ENCODE measurements around the gene CWH43. TPM values are rescaled to one million over a fixed set of nuclear protein-coding genes. Genes with fewer than 3 reads are reported as not detected.
"Not testable (repeated sequence)": the region's sequence is repeated elsewhere in the genome, so short reads cannot be mapped to it uniquely, and the experiment has no call there.

Gene CWH43
- total and polyA plus RNA-seq, 7 experiments from 2014 or later = not detected

GRCh38 chr4:49097505-49097904 lies 111.4 kb downstream of the CWH43 start:
- H3K4me3 ChIP-seq (ENCODE audit: low read length); CTCF ChIA-PET; DNase-seq; H3K4me1 ChIP-seq (ENCODE audit: control insufficient read depth in 2 of 2, insufficient read depth in 2 of 2, low read length in 2 of 2); H3K4me3 Mint-ChIP-seq; H3K27ac Mint-ChIP-seq; H3K36me3 ChIP-seq (ENCODE audit: control insufficient read depth in 2 of 3, insufficient read depth in 3 of 3, low read length in 3 of 3); H3K27me3 Mint-ChIP-seq; H3K27me3 ChIP-seq (ENCODE audit: control insufficient read depth in 2 of 2, insufficient read depth in 2 of 2, low read length in 2 of 2); intact Hi-C loops (cut with micrococcal nuclease); H3K27ac ChIP-seq (ENCODE audit: low read depth, low read length); POLR2A ChIA-PET; ATAC-seq: not testable (repeated sequence)
- H3K36me3 Mint-ChIP-seq = peaks cover 47 to 59% (median 58%) of the 10 kb centered on the region in 5 donors
- H3K9me3 ChIP-seq (ENCODE audit: control insufficient read depth in 2 of 3, low read length in 3 of 3) = peaks cover 0 to 39% (median 10%) of the 10 kb centered on the region in 3 experiments
- H3K4me1 Mint-ChIP-seq = peaks cover 0 to 53% (median 0%) of the 10 kb centered on the region in 7 donors
- H3K9me3 Mint-ChIP-seq = peaks cover 25 to 70% (median 58%) of the 10 kb centered on the region in 11 donors

DNA sequence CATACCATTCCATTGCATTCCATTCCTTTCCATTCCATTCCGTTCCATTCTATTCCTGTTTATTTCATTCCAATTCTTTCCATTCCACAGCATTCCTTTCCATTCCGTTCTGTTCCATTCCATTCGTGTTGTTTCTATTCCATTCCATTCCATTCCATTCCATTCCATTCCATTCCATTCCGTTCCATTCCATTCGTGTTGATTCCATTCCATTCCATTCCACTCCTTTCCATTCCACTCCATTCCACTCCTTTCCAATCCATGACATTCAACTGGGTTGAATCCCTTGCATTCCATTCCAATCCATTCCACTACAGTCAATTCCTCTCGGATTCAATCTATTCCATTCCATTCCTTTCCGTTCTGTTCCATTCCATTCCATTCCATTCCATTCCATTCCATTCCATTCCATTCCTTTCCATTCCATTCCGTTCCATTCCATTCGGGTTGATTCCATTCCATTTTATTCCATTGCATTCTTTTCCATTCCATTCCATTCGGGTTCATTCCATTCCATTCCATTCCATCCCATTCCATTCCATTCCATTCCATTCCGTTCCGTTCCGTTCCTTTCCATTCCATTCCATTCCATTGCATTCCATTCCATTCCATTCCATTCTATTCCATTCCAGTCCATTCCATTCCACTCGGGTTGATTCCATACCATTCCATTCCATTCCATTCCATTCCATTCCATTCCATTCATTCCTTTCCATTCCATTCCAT lies 112.1 kb downstream of the CWH43 start:
- H3K27me3 ChIP-seq (ENCODE audit: control insufficient read depth in 2 of 2, insufficient read depth in 2 of 2, low read length in 2 of 2); intact Hi-C loops (cut with micrococcal nuclease); CTCF ChIA-PET; H3K4me3 ChIP-seq (ENCODE audit: low read length); DNase-seq; POLR2A ChIA-PET; H3K27ac ChIP-seq (ENCODE audit: low read depth, low read length); H3K4me1 ChIP-seq (ENCODE audit: control insufficient read depth in 2 of 2, insufficient read depth in 2 of 2, low read length in 2 of 2); H3K27me3 Mint-ChIP-seq; H3K36me3 ChIP-seq (ENCODE audit: control insufficient read depth in 2 of 3, insufficient read depth in 3 of 3, low read length in 3 of 3): not testable (repeated sequence)
- peaks cover 21 to 71% (median 61%) of the 10 kb centered on the region in 11 donors for H3K9me3 Mint-ChIP-seq
- peak; percentile 16 for ATAC-seq
- H3K4me3 Mint-ChIP-seq = peak overlapping the region in 1 of 10 donors; percentile 0
- H3K9me3 ChIP-seq (ENCODE audit: control insufficient read depth in 2 of 3, low read length in 3 of 3) = peaks cover 0 to 34% (median 10%) of the 10 kb centered on the region in 3 experiments
- H3K27ac Mint-ChIP-seq = peak overlapping the region in 1 of 9 donors; percentile 1
- peaks cover 45 to 61% (median 60%) of the 10 kb centered on the region in 5 donors for H3K36me3 Mint-ChIP-seq
- H3K4me1 Mint-ChIP-seq = peaks cover 0 to 51% (median 0%) of the 10 kb centered on the region in 7 donors

DNA sequence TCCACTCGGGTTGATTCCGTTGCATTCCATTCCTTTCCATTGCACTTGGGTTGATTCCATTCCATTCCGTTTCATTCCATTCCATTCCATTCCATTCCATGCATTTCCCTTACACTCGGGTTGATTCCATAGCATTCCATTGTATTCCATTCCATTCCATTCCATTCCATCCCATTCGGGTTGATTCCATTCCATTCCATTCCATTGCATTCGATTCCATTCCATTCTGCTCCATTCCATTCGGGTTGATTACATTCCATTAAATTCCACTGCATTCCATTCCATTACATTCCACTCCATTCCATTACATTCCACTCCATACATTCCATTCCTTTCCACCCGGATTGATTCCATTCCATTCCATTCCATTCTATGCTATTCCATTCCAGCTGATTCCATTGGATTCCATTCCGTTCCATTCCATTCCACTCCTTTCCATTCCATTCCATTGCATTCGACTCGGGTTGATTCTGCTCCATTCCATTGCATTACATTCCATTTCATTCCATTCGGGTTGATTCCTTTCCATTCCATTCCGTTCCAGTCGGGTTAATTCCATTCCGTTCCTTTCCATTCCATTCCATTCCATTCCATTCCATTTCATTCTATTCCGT lies 113.9 kb downstream of the CWH43 start:
- H3K4me3 ChIP-seq (ENCODE audit: low read length); ATAC-seq; DNase-seq; H3K27me3 ChIP-seq (ENCODE audit: control insufficient read depth in 2 of 2, insufficient read depth in 2 of 2, low read length in 2 of 2); H3K36me3 ChIP-seq (ENCODE audit: control insufficient read depth in 2 of 3, insufficient read depth in 3 of 3, low read length in 3 of 3); H3K27ac Mint-ChIP-seq; H3K4me1 ChIP-seq (ENCODE audit: control insufficient read depth in 2 of 2, insufficient read depth in 2 of 2, low read length in 2 of 2); intact Hi-C loops (cut with micrococcal nuclease); H3K4me3 Mint-ChIP-seq; CTCF ChIA-PET; H3K27ac ChIP-seq (ENCODE audit: low read depth, low read length); H3K27me3 Mint-ChIP-seq; POLR2A ChIA-PET: not testable (repeated sequence)
- peaks cover 0 to 57% (median 0%) of the 10 kb centered on the region in 7 donors for H3K4me1 Mint-ChIP-seq
- H3K9me3 Mint-ChIP-seq = peaks cover 27 to 83% (median 76%) of the 10 kb centered on the region in 11 donors
- H3K9me3 ChIP-seq (ENCODE audit: control insufficient read depth in 2 of 3, low read length in 3 of 3) = peaks cover 0 to 44% (median 10%) of the 10 kb centered on the region in 3 experiments
- H3K36me3 Mint-ChIP-seq = peaks cover 57 to 77% (median 73%) of the 10 kb centered on the region in 5 donors

DNA sequence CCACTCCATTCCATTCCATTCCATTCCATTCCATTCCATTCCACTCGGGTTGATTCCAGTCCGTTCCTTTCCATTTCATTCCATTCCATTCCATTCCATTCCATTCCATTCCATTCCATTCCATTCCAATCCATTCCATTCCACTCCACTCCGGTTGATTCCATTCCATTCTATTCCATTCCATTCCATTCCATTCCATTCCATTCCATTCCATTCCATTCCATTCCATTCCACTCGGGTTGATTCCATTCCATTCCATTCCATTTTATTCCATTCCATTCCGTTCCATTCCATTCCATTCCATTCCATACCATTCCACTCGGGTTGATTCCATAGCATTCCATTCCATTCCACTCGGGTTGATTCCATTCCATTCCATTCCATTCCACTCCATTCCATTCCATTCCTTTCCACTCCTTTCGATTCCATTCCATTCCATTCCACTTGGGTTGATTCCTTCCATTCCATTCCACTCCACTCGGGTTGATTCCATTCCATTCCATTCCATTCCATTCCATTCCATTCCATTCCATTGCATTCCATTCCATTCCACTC lies 116.3 kb downstream of the CWH43 start:
- H3K27ac ChIP-seq (ENCODE audit: low read depth, low read length); H3K27ac Mint-ChIP-seq; H3K36me3 ChIP-seq (ENCODE audit: control insufficient read depth in 2 of 3, insufficient read depth in 3 of 3, low read length in 3 of 3); H3K4me3 Mint-ChIP-seq; intact Hi-C loops (cut with micrococcal nuclease); DNase-seq; H3K27me3 Mint-ChIP-seq; CTCF ChIA-PET; H3K27me3 ChIP-seq (ENCODE audit: control insufficient read depth in 2 of 2, insufficient read depth in 2 of 2, low read length in 2 of 2); POLR2A ChIA-PET; H3K4me3 ChIP-seq (ENCODE audit: low read length); H3K4me1 ChIP-seq (ENCODE audit: control insufficient read depth in 2 of 2, insufficient read depth in 2 of 2, low read length in 2 of 2): not testable (repeated sequence)
- peaks cover 0 to 57% (median 0%) of the 10 kb centered on the region in 7 donors for H3K4me1 Mint-ChIP-seq
- peaks cover 0 to 40% (median 10%) of the 10 kb centered on the region in 3 experiments for H3K9me3 ChIP-seq (ENCODE audit: control insufficient read depth in 2 of 3, low read length in 3 of 3)
- peak; percentile 52 for ATAC-seq
- H3K9me3 Mint-ChIP-seq = peaks cover 41 to 91% (median 81%) of the 10 kb centered on the region in 11 donors
- peaks cover 57 to 78% (median 77%) of the 10 kb centered on the region in 5 donors for H3K36me3 Mint-ChIP-seq

DNA sequence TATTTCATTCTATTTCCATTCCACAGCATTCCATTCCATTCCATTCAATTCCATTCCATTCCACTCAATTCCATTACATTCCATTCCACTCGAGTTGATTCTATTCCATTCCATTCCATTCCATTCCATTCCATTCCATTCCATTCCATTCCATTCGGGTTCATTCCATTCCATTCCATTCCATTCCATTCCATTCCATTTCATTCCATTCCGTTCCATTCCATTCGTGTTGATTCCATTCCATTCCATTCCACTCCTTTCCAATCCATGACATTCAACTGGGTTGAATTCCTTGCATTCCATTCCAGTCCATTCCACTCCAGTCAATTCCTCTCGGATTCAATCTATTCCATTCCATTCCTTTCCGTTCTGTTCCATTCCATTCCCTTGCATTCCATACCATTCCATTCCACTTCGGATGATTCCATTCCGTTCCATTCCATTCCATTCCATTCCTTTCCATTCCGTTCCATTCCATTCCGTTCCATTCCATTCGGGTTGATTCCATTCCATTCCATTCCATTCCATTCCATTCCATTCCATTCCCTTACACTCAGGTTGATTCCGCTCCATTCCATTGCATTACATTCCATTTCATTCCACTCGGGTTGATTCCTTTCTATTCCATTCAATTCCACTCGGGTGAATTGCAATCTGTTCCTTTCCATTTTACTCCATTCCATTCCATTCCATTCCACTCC lies 117.5 kb downstream of the CWH43 start:
- CTCF ChIA-PET; H3K4me1 ChIP-seq (ENCODE audit: control insufficient read depth in 2 of 2, insufficient read depth in 2 of 2, low read length in 2 of 2); H3K27me3 Mint-ChIP-seq; intact Hi-C loops (cut with micrococcal nuclease); H3K27ac ChIP-seq (ENCODE audit: low read depth, low read length); DNase-seq; H3K27me3 ChIP-seq (ENCODE audit: control insufficient read depth in 2 of 2, insufficient read depth in 2 of 2, low read length in 2 of 2); POLR2A ChIA-PET; H3K4me3 ChIP-seq (ENCODE audit: low read length); H3K36me3 ChIP-seq (ENCODE audit: control insufficient read depth in 2 of 3, insufficient read depth in 3 of 3, low read length in 3 of 3); H3K27ac Mint-ChIP-seq: not testable (repeated sequence)
- Mint-ChIP-seq H3K4me1 (peaks cover 0 to 57% (median 0%) of the 10 kb centered on the region in 7 donors), H3K36me3 (peaks cover 56 to 78% (median 77%) of the 10 kb centered on the region in 5 donors), H3K4me3 (peak overlapping the region in 1 of 10 donors; percentile 0), H3K9me3 (peaks cover 41 to 91% (median 81%) of the 10 kb centered on the region in 11 donors)
- peak; percentile 31 for ATAC-seq
- peaks cover 5 to 42% (median 10%) of the 10 kb centered on the region in 3 experiments for H3K9me3 ChIP-seq (ENCODE audit: control insufficient read depth in 2 of 3, low read length in 3 of 3)

DNA sequence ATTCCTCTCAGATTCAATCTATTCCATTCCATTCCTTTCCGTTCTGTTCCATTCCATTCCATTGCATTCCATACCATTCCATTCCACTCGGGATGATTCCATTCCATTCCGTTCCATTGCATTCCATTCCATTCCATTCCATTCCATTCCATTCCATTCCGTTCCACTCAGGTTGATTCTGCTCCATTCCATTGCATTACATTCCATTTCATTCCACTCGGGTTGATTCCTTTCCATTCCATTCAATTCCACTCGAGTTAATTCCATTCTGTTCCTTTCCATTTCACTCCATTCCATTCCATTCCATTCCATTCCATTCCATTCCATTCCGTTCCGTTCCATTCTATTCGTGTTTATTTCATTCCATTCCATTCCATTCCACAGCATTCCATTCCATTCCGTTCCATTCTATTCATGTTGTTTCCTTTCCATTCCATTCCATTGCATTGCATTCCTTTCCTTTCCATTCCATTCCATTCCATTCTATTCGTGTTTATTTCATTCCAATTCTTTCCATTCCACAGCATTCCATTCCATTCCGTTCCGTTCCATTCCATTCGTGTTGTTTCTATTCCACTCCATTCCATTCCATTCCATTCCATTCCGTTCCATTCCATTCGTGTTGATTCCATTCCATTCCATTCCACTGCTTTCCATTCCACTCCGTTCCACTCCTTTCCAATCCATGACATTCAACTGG lies 118.3 kb downstream of the CWH43 start:
- POLR2A ChIA-PET; H3K4me3 ChIP-seq (ENCODE audit: low read length); H3K27me3 ChIP-seq (ENCODE audit: control insufficient read depth in 2 of 2, insufficient read depth in 2 of 2, low read length in 2 of 2); intact Hi-C loops (cut with micrococcal nuclease); H3K4me1 ChIP-seq (ENCODE audit: control insufficient read depth in 2 of 2, insufficient read depth in 2 of 2, low read length in 2 of 2); H3K4me3 Mint-ChIP-seq; H3K27ac Mint-ChIP-seq; ATAC-seq; H3K27me3 Mint-ChIP-seq; DNase-seq; H3K27ac ChIP-seq (ENCODE audit: low read depth, low read length); H3K36me3 ChIP-seq (ENCODE audit: control insufficient read depth in 2 of 3, insufficient read depth in 3 of 3, low read length in 3 of 3); CTCF ChIA-PET: not testable (repeated sequence)
- H3K36me3 Mint-ChIP-seq = peaks cover 51 to 74% (median 71%) of the 10 kb centered on the region in 5 donors
- peaks cover 38 to 89% (median 75%) of the 10 kb centered on the region in 11 donors for H3K9me3 Mint-ChIP-seq
- H3K9me3 ChIP-seq (ENCODE audit: control insufficient read depth in 2 of 3, low read length in 3 of 3) = peaks cover 5 to 36% (median 10%) of the 10 kb centered on the region in 3 experiments
- H3K4me1 Mint-ChIP-seq = peaks cover 0 to 52% (median 0%) of the 10 kb centered on the region in 7 donors

Data from naive thymus-derived CD4-positive, alpha-beta T cell (primary cell).